GM21717 (cell line): ENCODE data around the gene ANKRD23.

ENCODE experiments used
- ATAC-seq: cut with Tn5 transposase; IDR thresholded peaks from one replicate; pipeline ENCODE4 v1.9.1; 2021; ENCODE audit warnings: mild to moderate bottlenecking, moderate library complexity; ENCODE audit not compliant: unreplicated experiment

ANKRD23 gene

DNA sequence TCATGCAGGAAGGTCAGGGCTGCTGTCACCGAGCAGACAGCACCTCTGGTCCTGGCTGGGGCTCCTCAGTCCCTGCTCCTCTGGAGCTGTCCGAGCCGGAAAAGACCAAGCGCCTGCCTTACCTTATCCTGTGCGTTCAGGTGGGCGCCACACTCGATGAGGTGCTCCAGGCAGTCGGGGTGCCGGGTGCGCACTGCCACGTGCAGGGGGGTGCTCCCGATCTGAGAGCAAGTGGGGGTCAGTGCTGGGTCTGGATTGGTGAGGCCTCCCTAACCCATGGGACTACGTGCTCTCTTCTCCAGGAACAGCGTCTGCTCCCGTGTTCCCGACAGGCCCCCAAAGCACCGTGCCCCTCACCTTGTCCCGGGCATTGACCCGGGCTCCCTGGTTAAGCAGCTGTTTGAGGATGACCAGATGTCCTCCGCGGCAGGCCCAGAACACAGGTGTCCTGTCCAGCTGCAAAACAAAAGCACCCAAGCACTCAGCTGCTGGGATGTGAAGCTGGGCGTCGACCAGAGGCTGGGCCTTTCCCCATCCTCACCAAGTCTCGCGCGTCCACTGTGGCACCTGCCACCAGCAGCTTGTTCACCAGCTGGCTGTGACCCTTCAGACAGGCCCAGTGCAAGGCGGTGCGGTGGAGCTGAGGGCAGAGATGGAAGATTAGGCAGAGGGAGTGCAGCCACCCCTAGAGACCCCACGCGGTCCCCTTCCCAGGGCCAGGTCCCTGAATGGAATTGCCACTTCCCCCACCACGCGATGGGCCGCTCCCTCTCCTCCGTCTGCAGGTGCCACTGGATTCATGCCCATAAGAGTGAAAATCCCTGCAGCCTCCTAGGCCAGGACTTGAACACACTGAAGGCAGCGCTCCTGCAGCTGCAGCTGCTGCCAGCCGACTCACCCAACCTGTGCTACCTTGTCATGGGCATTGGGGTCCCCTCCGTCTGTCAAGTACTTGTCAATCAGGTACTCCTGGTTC lies 3.7 kb downstream of the ANKRD23 start:
- no peak for ATAC-seq

DNA sequence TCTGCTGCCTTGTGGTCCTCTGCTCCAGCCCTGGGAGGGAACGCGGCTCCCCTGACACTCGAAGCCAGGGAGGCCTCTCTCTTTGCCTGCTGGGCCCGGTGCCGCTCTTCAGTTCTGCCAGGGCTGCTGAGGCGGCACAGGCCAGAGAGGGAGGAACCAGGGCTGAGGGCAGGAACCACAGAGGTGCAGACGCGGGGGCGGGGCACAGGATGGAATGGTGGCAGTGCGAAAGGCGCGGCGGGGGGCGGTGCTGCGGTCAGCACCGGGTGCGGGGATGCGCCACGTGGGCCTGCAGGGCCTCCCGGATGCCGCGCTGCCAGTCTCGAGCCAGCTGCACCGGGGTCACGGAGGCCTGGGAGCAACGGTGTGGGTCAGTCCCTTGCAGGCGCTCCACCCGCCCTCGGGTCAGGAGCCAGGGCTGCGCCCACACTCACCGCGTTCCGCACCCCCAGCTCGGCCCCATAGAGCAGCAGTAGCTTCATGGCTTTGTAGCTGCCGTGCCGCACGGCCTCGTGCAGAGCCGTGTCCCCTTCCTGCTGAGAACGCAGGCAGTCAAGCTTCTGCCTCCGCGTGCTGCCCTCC lies 4.4 kb downstream of the ANKRD23 start:
- no peak for ATAC-seq

DNA sequence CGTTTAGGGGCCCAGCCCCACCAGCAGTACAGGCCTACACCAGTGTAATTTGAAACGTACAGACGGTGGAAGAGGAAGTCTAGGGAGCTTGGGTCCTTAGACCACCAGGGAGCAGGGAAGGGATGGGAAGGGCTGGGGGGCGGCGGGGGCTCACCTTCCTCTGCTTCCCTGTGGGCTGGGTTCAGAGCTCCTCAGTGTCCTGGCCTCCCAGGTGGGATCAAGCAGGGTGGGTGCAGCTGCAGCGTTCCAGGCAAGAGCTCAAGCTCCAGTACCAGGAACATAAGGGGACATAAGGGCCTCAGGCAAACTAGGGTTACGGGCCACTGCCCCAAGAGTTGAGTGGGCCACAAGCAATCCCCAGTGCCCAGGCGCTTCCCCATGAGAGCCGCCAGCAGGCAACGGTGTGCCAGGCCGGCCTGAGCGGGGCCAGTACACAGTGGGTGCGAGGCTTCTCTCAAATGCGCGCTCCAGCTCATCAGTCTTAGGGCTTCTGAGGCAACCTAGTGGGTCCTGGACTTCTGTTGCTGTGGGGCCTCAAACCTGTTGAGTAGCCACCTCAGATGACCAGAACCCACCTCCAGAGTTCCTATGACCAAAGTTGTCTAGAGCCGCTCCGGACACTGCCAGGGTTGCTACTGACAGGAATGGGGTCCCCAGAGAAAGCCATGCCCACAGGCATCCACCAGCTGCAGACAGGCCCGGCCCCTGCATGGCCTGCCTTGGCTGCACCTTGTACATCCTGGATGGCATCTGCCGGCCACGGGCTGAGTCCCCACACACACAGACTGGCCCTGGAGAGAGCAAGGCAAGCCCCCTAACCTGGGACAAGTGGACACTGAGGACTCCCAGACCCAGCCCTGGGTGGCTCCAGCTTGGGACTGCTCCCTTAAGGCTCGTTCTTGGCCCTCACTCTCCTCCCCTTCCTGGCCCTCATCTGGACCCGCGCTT lies 5.2 kb downstream of the ANKRD23 start:
- no peak for ATAC-seq

DNA sequence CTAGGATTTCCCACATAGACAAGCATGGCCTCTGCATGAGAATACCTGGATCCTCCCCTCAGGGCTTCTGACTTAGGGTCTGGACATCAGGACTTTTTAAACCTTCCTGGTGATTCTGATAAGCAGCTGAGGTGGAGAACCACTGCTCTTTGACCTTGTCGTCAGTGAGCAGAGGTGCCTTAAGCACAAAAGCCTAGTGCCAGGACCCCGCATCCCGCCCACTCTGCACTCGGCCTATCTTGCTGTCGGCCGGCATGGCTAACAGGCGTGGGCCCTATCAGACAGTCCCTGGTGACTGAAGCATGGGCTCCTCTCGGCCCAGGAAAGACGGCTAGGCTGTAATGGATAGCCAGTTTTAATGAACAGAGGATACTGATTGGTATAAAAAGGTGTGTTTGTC lies 6.2 kb downstream of the ANKRD23 start:
- ATAC-seq: no peak

DNA sequence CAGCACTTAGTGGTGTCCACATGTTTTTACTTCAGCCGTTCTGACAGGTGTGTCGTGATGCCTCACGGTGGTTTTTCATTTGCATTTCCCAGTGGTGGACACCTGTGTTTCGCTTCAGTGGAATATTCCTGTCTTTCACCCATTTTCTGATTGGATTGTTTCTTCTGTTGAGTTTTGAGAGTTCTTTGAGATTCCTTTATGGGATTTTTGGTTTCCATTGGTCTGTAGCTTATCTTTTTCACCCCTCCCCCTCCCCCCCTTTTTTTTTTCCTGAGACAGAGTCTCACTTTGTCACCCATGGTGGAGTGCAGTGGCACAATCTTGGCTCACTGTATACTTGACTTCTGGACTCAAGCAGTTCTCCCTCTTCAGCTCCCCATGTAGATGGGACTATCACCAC lies 8.0 kb downstream of the ANKRD23 start:
- ATAC-seq: no peak

DNA sequence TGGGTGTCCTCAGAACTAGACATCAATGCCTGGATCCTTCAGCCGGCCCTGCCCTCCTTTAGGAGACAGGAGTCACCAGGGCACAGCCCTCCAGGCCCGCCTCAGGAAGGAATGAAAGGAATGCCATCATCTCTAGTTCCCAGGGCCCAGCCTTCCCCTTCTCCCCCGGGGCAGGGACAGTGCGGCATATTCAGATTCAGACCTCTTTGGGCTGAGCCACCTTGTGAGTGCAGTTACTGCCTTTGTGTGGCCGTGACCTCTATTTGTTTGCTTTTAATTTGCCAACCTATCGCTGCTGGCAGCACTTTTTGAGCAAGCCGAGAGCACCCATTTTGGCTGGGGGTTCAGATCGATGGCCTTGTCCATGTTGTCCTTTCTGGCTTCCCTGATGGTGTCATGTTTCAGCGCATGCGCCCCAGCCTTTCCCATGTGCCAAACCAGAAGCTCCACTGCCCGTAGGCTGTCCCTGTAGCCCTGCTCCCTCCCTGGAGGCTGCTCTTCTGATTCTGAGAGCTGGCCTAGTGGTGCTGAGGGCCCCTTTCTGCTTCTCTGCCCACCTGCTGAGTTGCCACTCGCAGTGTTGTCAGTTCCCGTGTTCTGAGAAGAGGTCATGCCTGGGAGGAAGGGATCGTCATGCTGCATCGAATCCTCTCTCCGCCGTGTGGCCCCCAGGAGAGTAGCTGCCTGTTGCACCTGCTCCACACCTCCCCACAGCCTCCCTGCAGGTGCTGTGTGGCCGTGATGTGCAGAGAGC lies 10.9 kb downstream of the ANKRD23 start:
- ATAC-seq: no peak

DNA sequence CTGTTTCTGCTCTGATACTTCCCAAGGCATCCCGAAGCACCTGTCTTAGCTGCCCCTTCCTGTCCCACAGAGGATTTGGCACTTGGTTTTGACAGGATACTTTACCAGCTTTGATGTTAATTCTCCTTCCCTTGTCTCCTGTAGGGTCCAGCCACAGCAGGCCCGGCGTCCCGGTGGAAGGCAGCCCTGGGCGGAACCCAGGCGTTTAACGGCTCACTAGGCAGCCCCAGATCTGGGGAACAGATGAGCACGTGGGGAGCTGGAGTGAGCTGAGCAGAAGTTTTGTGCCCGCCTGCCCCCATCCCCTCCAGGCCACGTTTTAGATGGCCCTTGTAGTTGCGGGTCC lies 11.4 kb downstream of the ANKRD23 start:
- no peak for ATAC-seq

DNA sequence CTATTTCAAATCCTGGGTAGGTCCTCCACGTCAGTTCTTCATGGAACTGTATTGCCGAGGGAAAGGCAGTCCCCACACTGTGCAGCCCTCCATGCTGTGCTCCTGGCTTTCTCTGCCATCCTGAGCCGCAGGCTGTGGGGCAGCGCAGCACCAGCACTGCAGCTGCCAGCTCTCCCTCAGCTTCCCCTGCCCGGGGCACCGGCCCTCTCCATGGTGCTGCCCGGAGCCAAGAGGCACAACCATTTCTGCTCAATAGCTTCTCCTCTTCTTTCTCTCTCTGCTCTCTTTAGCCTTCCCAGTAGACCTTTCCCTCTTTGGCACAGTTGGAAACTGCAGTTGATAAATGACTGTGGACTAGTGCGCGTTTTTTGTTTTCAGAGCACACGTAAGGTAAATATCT lies 12.1 kb downstream of the ANKRD23 start:
- no peak for ATAC-seq

DNA sequence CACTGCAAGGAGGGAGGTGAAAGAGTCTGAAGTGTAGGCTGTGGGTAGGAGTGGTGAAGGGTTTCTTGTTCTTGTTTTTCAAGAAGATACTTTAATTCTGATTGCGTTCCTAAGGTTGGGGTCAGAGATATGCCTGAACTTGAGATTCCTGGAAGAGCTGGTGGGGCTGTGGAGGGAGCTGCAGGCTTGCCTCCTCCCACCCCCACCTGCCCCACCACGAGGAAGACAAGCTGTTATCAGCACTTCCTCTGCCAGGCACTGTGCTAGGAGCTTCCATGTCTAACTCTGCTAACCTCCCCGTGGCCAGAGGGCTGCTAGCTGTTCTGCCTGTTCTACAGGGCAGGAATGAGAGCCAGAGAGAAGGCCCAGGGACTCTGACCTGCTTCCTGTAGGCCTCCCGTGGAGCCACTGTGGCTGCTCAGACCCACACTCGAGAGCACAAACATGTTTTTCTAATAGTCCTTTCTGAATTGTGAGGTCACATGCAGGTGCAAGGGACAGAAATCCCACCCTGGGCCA lies 13.7 kb downstream of the ANKRD23 start:
- no peak for ATAC-seq

DNA sequence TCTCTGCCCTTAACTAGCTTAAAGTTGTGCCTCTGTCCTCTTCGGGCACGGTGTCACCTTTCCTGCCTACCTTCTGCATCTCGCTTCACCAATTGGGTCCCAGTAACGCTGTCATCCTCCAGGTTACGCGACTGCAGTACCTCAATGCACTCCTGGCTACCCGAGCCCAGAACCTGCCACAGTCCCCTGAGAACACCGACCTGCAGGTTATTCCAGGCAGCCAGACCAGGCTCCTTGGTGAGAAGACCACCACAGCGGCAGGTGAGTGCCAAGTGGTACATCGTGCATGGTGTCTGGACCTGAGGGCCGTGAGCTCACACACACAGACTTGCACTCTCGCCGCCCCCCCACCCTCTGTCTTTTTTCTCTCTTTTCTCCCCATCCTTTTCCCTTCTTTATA lies 14.9 kb downstream of the ANKRD23 start:
- no peak for ATAC-seq

DNA sequence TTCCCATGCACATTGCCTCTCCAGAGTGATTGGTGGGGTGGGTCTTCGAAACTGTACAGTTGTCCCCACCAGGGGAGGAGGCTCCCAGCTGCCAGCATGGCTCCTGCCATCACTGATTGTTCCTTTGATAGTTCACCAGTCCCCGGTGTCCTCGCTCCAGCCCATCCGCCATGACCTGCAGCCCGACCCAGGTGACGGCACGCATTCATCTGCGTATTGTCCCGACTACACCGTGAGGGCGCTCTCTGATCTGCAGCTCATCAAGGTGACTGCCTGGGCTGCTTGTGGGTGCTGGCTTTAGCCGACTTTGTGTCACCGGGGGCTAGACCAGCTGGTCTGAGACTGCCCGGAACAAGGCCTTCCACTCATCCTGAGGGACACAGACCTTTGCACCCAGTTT lies 15.4 kb downstream of the ANKRD23 start:
- ATAC-seq: no peak

DNA sequence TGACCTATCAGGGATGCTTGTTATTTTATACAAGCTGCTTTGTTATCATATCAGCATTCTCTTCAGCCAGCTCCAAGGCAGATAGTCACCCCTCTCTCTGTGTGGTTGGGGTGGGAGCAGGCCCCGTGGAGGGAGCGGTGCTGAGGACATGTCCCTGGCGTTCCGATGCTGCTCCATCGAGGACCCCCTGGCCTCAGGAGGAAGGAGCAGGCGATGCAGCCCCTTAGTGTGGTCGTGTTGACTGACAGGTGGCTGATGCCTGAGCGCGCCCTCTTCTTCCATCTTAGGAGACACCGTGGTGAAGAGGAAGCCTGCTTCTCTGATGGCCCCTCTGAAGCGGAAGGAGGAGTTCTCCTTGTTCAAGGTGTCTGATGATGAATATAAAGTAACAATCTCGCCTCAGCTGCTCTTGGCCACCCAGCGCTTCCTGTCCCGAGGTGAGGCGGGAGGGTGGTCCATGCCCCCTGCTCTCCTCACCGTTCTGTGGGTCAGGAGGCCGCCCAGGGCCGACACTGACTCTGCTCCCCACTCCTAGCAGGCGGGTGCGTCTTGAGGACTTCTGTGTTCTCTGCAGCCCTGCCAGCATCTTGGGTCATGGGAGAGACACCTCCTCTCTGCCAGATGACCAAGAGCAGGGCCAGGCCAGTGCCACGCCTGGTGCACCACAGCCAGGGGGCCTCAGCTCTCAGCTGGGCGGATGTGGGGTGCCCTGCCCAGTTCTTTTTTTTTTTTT lies 17.1 kb downstream of the ANKRD23 start:
- ATAC-seq: no peak

DNA sequence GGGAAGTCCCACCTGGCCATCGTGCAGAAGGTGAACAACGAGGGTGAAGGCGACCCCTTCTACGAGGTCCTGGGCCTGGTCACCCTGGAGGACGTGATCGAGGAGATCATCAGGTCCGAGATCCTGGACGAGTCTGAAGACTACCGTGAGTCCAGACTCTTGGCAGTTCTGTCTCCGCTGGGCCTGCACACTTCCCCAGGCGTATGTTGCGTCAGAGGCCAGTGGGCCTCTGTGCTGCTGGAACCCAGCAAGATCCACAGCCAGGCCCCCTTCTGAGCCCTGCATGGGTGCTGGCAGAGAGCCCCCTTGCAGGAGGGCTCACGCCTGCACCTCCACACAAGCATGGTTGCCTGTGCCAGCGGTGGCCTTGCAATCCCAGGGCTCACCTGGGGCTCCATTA lies 18.8 kb downstream of the ANKRD23 start:
- no peak for ATAC-seq

DNA sequence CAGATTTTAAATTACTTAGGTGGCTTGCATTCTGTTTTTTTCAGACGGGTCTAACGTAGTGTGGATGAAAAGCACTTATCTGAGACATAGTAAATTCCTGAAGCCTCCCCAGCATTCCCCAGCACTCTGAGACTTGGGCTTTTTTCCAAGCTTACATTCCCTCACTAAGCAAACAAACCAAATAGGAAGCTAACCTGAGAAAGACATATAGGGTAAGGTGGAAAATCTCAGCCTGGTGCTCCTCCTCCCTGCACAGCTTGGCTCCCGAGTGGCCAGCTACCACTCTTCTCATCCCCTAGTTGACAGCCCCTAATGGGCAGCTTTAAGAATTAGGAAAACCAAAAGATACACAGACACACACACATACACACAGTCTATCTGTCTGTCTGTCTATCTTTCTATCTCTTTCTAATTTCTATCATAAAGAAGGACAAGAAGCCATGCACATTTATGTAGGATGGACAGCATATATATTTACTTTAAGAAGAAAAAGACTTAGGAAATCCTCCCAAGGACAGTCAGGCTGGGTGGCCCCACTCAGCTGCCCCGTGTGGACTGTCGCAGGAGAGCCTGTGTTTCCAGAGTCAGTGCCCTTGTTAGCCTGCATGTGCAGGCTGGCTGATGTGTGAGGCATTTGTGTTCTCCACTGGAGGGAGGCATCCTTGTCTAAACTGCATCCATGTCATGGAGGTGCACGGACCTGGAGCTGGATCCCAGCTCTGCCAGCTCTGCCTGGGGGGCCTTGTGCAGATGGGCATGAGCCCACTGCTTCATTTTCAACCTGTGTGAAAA lies 19.5 kb downstream of the ANKRD23 start:
- ATAC-seq: no peak

DNA sequence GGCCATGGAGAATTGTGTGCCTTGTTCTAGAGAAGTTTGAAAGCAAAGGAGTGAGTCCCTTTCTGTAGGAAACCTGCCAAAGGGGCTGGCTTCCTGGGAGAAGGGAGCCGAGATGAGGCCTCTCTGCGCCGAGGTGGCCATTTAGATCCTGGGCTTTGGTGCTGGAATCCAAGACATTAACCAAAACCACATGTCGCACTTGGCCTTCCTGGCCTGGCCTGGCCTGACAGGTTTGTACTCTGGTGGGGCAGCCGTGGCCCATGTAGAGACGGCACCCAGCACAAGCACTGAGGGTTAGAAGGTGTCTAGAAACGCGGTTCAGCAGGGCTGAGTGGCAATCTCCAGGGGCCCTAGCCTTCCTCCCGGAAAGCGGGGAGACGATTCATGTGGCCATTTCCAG lies 20.6 kb downstream of the ANKRD23 start:
- ATAC-seq: no peak

DNA sequence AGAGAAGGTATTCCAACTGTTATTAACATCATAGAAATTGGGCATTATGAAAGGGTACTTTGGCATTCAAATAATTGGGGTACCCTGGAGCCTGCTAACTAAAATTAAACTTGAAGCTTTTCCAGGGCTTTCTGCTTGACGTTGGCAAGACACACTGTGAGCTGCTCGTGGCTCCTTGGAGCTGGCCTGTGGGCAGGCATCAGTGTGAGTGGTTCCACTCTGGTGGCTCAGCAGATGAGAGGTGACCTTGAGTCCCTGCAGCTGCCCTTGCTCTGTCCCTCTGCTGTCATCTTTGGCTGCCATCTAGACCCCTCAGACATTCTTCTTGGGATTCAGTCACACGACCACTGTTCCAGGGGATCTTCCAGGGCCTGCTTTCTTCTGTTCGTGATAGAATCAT lies 21.0 kb downstream of the ANKRD23 start:
- no peak for ATAC-seq

DNA sequence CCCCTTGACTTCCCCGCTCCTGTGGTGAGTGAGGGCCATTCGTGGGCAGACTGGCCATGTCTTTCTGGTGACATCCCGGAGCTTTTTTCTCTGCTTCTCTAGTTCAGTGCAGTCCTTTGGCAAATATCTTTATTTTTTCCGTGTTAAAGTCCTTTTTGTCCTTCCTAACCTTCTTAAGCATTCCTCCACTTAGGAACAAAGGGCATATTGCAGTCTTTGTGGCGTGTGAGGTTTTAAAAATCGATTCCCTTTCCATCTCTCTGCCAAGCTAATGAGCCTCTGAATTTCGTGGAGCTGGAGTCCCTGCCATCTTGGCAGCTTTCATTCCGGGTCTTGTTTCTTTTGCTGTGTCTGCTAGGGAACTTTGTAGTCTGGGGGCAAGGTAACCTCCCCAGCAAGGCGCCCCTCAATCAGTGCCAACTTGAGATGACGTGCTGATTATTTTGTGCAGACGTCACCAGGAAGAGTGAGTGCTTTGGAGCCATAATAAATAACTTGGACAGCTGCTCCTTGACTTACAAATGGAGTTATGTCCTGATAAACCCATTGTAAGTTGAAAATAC lies 22.6 kb downstream of the ANKRD23 start:
- ATAC-seq: no peak

DNA sequence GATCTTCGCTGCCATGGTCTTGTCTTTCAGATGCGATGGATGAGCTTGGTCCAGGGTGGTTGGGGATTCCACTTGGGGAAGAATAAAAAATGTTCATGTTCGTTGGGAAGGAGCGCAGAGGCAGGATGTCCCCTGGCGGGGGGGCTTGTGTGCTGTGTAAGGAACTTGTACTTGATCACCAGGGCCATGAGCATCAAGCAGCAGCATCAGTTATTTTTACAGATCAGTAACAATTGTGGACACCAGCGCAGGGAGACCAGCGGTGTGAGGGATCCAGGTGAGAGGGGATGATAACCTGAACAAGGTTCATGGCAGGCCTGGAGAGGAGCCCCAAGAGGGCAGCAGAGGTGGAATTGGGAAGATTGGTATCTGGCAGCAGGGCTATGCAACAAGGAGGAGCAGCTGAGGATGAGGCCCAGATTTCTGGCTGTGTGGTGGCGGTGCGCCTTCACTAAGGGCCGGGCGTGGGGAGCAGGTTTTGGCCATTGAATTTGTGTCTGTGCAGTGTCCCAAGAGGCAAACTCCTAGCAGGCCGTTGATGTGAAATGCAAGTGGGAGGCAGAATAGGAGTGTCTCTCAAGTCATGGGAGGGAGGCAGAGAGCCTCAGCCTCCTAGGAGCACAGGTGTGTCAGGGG lies 23.8 kb downstream of the ANKRD23 start:
- ATAC-seq: no peak
